Adrenal gland (tissue), 5 donors: ENCODE results near the gene ZNF521.

Source experiments
- CTCF ChIP-seq, 6 experiments: fragments of 450-650 bp in 4 of 6; fragments of 200-600 bp in 2 of 6; sonication (generic) in 1 of 6; IDR thresholded peaks; 1 replicate in 5 of 6; 2 replicates in 1 of 6; pipeline versions ENCODE4 v1.5.1 to v1.8.0; 2016 to 2021; ENCODE audit warnings: antibody characterized with exemption in 6 of 6, mild to moderate bottlenecking in 2 of 6, moderate library complexity in 1 of 6
- POLR2A ChIP-seq, 2 donors: fragments of 450-650 bp; IDR thresholded peaks; one replicate each; pipeline ENCODE4 v1.6.1; 2017; ENCODE audit warnings: antibody characterized with exemption in 2 of 2, mild to moderate bottlenecking in 2 of 2, moderate library complexity in 1 of 2
- donor health status: DM: no; HTN: no; CAD: no.

DNA sequence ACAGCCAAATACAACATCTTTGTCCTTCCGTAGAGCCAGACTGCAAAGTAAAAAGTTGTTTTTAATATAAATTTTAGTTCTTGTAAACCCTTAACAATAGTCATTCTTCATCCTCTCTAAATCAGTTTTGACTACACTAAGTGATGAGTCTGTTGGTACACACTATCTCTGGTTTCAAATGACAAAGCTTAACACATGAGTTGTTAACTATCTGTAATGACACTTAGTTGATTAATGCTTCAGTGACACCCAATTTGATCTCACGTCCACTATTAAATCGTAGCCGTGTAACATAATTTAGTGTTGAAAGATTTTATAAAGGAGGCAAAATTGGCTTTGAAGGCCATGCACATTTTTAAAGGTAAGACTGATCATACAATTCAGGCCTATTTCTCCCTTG is 181.6 kb downstream of the ZNF521 start:
- TF ChIP-seq POLR2A (IDR thresholded peaks at IDR 0.05), result no peak
- TF ChIP-seq CTCF (IDR thresholded peaks at IDR 0.05), result no peak
